Stimulated activated CD4-positive, alpha-beta T cell treated with anti-CD3 and anti-CD28 coated beads, Interleukin-1b, Interleukin-23, amount 100 ng/mL, for 48 hours (primary cell): ENCODE measurements around the gene CDC45.

Experiments used
- DNase-seq: peaks from one replicate; pipeline ENCODE4 v3.0.0-alpha.2; 2020

CDC45 gene

GRCh38 chr22:19471572-19471971 is 8.1 kb upstream of the CDC45 start:
- no peak for DNase-seq

GRCh38 chr22:19472233-19472632 is 7.5 kb upstream of the CDC45 start:
- no peak for DNase-seq

GRCh38 chr22:19473578-19473977 is 6.1 kb upstream of the CDC45 start:
- no peak for DNase-seq

- no peak for DNase-seq
Observed at GRCh38 chr22:19476023-19476422, 3.7 kb upstream of the CDC45 start.

GRCh38 chr22:19477321-19478044 is 2.2 kb upstream of the CDC45 start:
- DNase-seq = no peak

GRCh38 chr22:19478045-19478900 is 1.4 kb upstream of the CDC45 start:
- DNase-seq = no peak

GRCh38 chr22:19478901-19479354 is 792 bp upstream of the CDC45 start, which contains the start of gene UFD1:
Gene UFD1 (minus strand): TSS chr22:19479193. CDS start chr22:19479085, 108 bp downstream.
- peak; percentile 84 for DNase-seq

- DNase-seq = peak; percentile 20
Observed at GRCh38 chr22:19480173-19480568, 451 bp downstream of the CDC45 start.

- no peak for DNase-seq
Observed at GRCh38 chr22:19480789-19481188, 1.1 kb downstream of the CDC45 start.

GRCh38 chr22:19482297-19482696 is 2.6 kb downstream of the CDC45 start:
- DNase-seq = no peak

- no peak for DNase-seq
Observed at GRCh38 chr22:19483481-19484244, 3.9 kb downstream of the CDC45 start.

GRCh38 chr22:19488285-19488684 is 8.6 kb downstream of the CDC45 start:
- DNase-seq = no peak

- no peak for DNase-seq
Observed at GRCh38 chr22:19488884-19489843, 9.4 kb downstream of the CDC45 start.

GRCh38 chr22:19490628-19491230 is 11.0 kb downstream of the CDC45 start:
- no peak for DNase-seq

GRCh38 chr22:19492504-19493174 is 12.9 kb downstream of the CDC45 start:
- no peak for DNase-seq

- no peak for DNase-seq
Observed at GRCh38 chr22:19494001-19494560, 14.4 kb downstream of the CDC45 start.

- DNase-seq = no peak
Observed at GRCh38 chr22:19494676-19495173, 15.0 kb downstream of the CDC45 start.

- no peak for DNase-seq
Observed at GRCh38 chr22:19495562-19496323, 16.0 kb downstream of the CDC45 start.

GRCh38 chr22:19496324-19496630 is 16.6 kb downstream of the CDC45 start:
- DNase-seq = no peak

- DNase-seq = no peak
Observed at GRCh38 chr22:19497245-19497644, 17.5 kb downstream of the CDC45 start.
